ENCODE results near the gene CREB1. TPM values are rescaled to one million over a fixed set of nuclear protein-coding genes. Genes with fewer than 3 reads are reported as not detected.

Gene CREB1
- total RNA-seq, 2 donors from 2014 or later = 84.2 to 97.5 TPM

DNA sequence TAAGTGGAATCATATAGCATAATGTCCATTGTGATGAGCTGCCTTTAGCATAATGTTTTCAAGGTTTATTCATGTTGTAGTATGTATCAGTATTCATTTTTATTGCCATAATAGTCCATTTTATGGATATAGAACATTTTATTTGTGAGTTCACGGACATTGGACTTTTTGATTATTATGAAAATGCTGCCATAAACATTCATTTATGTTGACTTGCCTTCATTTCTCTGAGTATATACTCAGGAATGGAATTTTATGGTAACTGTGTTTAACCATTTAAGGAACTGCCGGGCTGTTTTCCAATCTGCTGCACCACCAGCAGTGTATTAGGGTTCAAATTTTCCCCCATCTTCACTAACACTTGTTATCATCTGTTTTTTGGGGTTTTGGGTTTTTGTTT, 12.2 kb downstream of the CREB1 start:
- H3K4me1 Mint-ChIP-seq = peaks cover 50% of the 10 kb centered on the region
- no peak overlapping the region for H3K4me3 Mint-ChIP-seq
- H3K9me3 Mint-ChIP-seq = no peaks in the 10 kb centered on the region
- ATAC-seq (replicated peaks) = no peak
- peaks cover 80% of the 10 kb centered on the region for H3K36me3 Mint-ChIP-seq (ENCODE audit: low read depth)
- H3K27me3 Mint-ChIP-seq = no peaks in the 10 kb centered on the region
- H3K27ac Mint-ChIP-seq = no peak overlapping the region

DNA sequence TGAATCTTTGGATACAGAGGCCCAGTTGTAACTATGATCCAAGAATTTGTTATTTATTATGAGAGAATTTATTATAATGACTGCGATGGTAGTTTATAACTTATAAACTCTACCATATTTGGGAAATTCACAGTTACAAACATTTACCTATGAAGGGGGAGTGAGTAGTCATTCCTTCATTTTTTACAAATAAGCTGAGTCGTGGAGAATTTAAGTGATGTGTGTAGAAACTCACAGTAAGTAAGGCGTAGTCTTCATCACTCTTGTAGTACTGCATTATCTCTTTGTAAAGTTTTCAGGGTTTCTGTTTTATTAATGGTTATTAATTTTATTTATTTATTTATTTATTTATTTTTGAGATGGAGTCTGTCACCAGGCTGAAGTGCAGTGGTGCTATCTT, 13.5 kb downstream of the CREB1 start:
- Mint-ChIP-seq H3K4me1 (peaks cover 45% of the 10 kb centered on the region), H3K27me3 (no peaks in the 10 kb centered on the region), H3K4me3 (no peak overlapping the region), H3K27ac (no peak overlapping the region), H3K9me3 (no peaks in the 10 kb centered on the region), H3K36me3 (ENCODE audit: low read depth) (peaks cover 72% of the 10 kb centered on the region)
- no peak for ATAC-seq (replicated peaks)

DNA sequence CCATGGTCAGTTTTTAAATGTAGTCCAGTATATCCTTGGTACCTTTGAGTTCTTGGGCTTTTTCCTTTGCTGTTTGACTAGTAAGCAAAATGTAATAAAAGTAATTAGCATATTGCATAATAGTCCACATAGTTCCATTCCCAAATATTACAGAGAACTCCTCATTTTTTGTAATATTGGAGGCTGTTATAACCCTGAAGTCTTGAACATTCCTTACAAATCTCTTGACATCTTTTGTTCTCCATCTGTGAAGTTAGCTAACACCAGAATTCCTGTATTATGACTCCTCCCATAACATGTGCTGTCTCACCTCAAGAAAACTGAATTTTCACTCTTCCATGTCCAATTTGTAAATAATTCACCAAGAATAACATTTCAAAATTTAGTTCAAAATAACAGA, 17.1 kb downstream of the CREB1 start:
- no peaks in the 10 kb centered on the region for H3K27me3 Mint-ChIP-seq
- peaks cover 65% of the 10 kb centered on the region for H3K36me3 Mint-ChIP-seq (ENCODE audit: low read depth)
- ATAC-seq (replicated peaks) = no peak
- peak overlapping the region; percentile 72 for H3K27ac Mint-ChIP-seq
- H3K4me3 Mint-ChIP-seq = peak overlapping the region; percentile 19
- H3K4me1 Mint-ChIP-seq = peaks cover 38% of the 10 kb centered on the region
- H3K9me3 Mint-ChIP-seq = no peaks in the 10 kb centered on the region

DNA sequence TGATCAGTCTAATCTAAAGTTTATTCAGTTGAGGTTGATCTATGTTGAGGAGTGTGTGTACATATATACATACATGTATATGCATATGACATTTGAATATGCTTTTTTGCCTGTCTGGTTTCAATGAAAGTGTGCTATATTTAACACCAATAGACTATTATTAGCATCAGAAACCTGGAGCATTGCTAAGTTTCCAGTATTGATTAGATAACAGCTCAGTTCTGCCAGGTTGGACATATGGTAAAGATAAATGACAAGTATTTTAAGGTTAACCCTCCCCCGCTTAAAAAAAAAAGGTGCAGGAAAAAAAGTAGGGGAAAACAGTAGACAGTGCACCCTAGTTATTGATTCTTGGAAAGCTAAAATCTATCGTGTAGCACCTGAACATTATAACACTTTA, 19.4 kb downstream of the CREB1 start:
- H3K27me3 Mint-ChIP-seq = no peaks in the 10 kb centered on the region
- H3K27ac Mint-ChIP-seq = peak overlapping the region; percentile 53
- ATAC-seq (replicated peaks) = no peak
- peaks cover 29% of the 10 kb centered on the region for H3K4me1 Mint-ChIP-seq
- no peaks in the 10 kb centered on the region for H3K9me3 Mint-ChIP-seq
- no peak overlapping the region for H3K4me3 Mint-ChIP-seq
- H3K36me3 Mint-ChIP-seq (ENCODE audit: low read depth) = peaks cover 52% of the 10 kb centered on the region

DNA sequence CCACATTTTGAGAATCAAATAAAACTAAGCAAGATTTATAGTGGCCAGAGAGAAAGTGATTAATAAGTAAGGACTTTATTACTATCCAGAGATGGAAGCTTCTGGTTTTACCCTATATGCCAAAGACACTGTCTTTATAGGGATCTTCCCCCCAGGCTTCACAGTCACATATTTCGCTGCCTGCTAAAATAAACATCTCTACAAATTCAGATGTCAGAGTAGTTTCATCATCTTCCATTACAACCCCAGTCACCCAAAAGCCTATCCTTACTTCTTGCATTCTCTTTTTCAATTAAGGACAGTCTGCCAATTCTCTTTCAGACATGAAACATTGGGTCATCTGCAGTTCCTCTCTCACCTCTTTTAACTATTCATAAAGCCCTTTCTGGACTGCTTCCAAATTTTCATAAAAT, 28.3 kb downstream of the CREB1 start:
- Mint-ChIP-seq H3K36me3 (ENCODE audit: low read depth) (peaks cover 84% of the 10 kb centered on the region), H3K27me3 (no peaks in the 10 kb centered on the region), H3K4me3 (no peak overlapping the region), H3K27ac (peak overlapping the region; percentile 6), H3K4me1 (peaks cover 25% of the 10 kb centered on the region), H3K9me3 (no peaks in the 10 kb centered on the region)
- ATAC-seq (replicated peaks) = no peak

DNA sequence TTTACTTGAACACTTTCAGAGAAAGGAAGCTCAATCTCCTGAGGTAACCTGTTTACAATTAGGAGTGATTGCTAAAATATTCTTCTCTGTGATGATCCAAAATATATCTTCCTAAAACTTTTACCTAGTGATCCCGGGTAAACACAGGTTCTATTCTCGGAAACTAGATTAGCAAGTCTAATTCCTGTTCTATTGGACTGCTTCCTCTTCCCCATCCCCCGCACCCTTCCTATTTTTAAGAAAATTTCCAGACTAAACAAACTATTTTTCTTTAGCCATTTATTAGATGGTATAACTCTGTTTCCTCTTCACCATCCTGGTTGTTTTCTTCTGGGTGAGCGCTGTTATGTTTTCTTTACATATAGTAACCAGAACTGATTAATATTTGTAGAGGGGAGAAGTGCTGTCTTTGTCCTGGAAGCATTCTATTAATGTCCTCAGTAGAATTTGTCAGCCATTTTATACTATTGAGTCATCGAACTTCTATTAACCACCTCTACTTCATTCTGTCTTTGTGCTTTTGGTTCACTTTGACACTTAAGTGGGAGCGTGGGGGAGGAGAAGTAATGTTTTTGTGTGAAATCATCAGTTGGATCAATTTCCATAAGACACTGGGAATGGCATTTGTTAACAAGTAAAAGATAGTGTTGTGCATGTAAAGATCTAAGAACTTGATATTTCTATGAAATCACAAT, 31.8 kb downstream of the CREB1 start:
- ATAC-seq (replicated peaks) = no peak
- H3K36me3 Mint-ChIP-seq (ENCODE audit: low read depth) = peaks cover 96% of the 10 kb centered on the region
- peaks cover 26% of the 10 kb centered on the region for H3K4me1 Mint-ChIP-seq
- no peaks in the 10 kb centered on the region for H3K9me3 Mint-ChIP-seq
- no peaks in the 10 kb centered on the region for H3K27me3 Mint-ChIP-seq
- no peak overlapping the region for H3K4me3 Mint-ChIP-seq
- H3K27ac Mint-ChIP-seq = peak overlapping the region; percentile 49

DNA sequence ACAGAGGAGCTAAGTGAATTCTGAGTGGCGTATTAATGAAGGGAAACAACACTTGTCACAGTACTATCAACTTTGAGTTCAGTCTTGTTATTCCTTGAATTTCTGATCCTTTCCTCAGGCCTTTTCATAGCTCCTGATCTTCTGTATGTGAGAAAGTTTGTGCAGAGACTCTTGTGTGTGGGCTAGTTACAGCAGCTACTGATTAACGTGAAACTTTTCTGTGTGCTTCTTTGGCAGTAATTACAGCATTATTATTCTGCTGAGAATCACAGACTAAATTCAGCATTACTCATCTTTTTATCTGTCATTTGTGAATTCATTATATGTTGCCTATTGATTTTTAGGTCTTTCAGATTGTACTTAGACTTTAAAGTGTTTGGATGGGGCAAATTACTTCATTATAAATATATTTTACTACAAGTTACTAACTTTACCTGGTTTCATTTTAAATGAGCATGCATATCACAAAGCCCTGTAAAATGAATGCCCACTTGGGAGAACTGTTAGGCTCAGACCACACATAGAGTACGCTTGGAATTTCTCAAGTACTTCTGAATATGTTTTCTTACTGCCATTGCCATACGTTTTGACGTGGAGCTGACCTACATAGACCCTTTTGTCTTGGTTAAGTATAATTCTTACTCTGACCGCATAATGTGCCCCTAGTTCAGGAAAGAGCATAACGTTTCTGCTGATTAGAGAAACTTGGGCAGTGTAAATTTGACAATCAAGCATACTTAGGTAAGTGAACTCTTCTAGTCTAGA, 36.2 kb downstream of the CREB1 start:
- Mint-ChIP-seq H3K9me3 (no peaks in the 10 kb centered on the region), H3K4me3 (no peak overlapping the region), H3K27ac (peak overlapping the region; percentile 3), H3K4me1 (peaks cover 13% of the 10 kb centered on the region), H3K36me3 (ENCODE audit: low read depth) (peaks cover 98% of the 10 kb centered on the region), H3K27me3 (no peaks in the 10 kb centered on the region)
- no peak for ATAC-seq (replicated peaks)

DNA sequence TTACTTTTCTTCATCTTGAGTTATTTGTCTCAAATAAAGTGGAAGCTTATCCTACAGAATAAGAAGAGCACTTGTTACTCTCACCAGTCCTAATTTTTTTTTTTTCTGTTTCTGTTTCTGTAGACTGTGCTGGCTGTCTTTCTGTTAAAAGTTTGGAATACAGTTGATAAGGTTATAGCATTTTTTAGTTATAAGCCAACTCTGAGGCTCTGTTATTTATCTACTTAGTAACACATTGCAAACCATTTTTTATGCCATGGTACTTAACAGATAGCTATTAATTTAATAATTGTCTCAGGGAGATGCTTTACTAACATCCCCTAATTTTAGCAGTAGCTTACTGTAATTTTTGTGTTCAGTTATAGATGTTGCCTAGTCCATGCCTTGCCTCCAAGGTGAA, 37.9 kb downstream of the CREB1 start:
- ATAC-seq (replicated peaks) = no peak
- Mint-ChIP-seq H3K4me1 (peaks cover 17% of the 10 kb centered on the region), H3K9me3 (no peaks in the 10 kb centered on the region), H3K36me3 (ENCODE audit: low read depth) (peaks cover 98% of the 10 kb centered on the region), H3K4me3 (no peak overlapping the region), H3K27me3 (no peaks in the 10 kb centered on the region), H3K27ac (no peak overlapping the region)

DNA sequence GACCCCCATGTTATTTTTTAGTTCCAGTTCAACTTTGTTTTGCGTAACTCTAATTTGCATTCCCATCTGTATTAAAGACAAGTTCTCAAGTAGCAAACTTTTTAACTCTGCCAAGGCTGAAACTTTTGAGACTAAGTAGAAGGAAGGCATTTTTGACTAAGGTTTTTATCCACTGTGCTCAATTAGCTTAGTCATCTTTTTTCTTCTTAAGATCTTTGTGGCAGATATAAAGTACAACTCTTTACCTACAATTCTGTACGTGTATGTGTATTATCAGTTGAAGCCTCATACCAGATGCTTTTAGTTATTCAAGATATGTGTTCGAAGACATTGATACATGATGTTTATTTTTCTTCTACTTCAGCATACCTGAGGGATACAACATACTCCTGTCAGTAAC, 41.6 kb downstream of the CREB1 start:
- peak overlapping the region; percentile 55 for H3K27ac Mint-ChIP-seq
- peaks cover 99% of the 10 kb centered on the region for H3K36me3 Mint-ChIP-seq (ENCODE audit: low read depth)
- peaks cover 9% of the 10 kb centered on the region for H3K4me1 Mint-ChIP-seq
- H3K9me3 Mint-ChIP-seq = no peaks in the 10 kb centered on the region
- H3K27me3 Mint-ChIP-seq = no peaks in the 10 kb centered on the region
- no peak for ATAC-seq (replicated peaks)
- no peak overlapping the region for H3K4me3 Mint-ChIP-seq

DNA sequence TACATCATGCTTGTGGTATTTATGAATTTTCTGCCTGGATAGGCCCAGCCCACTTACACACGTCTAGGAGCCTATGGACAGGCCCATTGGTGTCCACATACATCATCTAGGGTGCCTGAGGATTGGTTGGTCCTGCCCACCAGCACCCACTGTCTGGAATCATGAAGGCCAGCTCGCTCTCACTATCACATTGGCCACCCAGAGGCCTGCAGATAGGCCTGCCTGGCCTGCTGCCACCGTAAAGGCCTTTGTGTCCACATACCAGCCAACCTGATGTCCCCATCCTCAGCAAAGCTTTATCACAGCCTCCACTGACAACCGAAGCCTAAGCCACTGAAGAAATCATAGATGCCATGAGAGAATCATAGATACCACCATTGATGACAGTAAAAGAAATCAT, 55.2 kb downstream of the CREB1 start:
- Mint-ChIP-seq H3K36me3 (ENCODE audit: low read depth) (peaks cover 98% of the 10 kb centered on the region), H3K27ac (peak overlapping the region; percentile 9), H3K27me3 (no peaks in the 10 kb centered on the region)

DNA sequence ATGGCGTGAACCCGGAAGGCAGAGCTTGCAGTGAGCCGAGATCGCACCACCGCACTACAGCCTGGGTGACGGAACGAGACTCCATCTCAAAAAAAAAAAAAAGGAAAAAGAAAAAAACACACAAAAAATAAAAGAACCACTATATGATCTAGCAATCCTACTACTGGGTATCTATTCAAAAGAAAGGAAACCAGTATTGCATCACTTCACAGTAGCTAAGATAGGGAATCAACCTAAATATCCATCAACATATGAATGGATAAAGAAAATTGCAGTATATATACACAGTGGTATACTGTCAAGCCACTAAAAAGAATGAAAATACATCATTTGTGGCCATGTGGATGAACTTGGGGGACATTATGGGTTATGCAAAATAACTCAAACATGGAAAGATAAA, 57.5 kb downstream of the CREB1 start:
- Mint-ChIP-seq H3K4me1 (peaks cover 23% of the 10 kb centered on the region), H3K9me3 (no peaks in the 10 kb centered on the region), H3K27me3 (no peaks in the 10 kb centered on the region), H3K36me3 (ENCODE audit: low read depth) (peaks cover 99% of the 10 kb centered on the region), H3K27ac (peak overlapping the region; percentile 76), H3K4me3 (no peak overlapping the region)
- ATAC-seq (replicated peaks) = no peak

More for the DNA sequence above, 55.2 kb downstream of the CREB1 start:
- Mint-ChIP-seq H3K4me3 (no peak overlapping the region), H3K4me1 (peaks cover 27% of the 10 kb centered on the region), H3K9me3 (no peaks in the 10 kb centered on the region)
- no peak for ATAC-seq (replicated peaks)

DNA sequence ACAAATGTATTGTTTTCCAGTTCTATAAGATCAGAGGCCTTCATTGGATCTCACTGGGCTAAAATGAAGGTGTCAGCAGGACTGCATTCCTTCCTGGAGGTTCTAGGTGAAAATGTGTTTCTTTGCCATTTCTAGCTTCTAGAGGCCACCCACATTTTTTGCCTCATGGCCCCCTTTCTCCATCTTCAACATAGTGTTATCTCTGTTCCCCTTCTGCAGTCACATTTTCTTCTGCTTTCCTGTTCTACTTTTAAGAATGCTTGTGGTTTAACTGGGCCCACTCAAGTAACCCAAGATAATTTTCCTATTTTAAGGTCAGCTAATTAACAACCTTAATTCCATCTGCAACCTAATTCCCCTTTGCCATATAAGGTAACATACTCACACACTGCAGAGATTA, 59.4 kb downstream of the CREB1 start:
- H3K27ac Mint-ChIP-seq = peak overlapping the region; percentile 71
- H3K4me3 Mint-ChIP-seq = no peak overlapping the region

DNA sequence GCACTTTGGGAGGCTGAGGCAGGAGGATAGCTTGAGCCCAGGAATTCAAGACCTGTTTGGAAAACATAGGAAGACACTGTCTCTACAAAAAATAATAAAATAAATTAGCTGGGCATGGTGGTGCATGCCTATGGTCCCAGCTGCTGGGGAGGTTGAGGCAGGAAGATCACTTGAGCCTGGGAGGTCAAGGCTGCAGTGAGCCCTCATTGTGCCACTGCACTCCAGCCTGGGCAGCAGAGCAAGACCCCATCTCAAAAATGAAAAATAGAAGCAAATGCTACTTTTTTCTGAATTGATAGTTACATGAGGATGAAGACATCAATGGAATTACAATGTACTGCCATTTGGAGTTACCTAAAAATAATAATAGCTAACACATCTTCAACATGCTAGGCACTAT, 63.5 kb downstream of the CREB1 start:
- H3K36me3 Mint-ChIP-seq (ENCODE audit: low read depth) = peaks cover 100% of the 10 kb centered on the region
- H3K9me3 Mint-ChIP-seq = no peaks in the 10 kb centered on the region
- ATAC-seq (replicated peaks) = no peak
- H3K4me1 Mint-ChIP-seq = peaks cover 11% of the 10 kb centered on the region
- H3K4me3 Mint-ChIP-seq = no peak overlapping the region
- H3K27me3 Mint-ChIP-seq = no peaks in the 10 kb centered on the region
- H3K27ac Mint-ChIP-seq = no peak overlapping the region

More for the DNA sequence above, 59.4 kb downstream of the CREB1 start:
- ATAC-seq (replicated peaks) = no peak
- H3K36me3 Mint-ChIP-seq (ENCODE audit: low read depth) = peaks cover 100% of the 10 kb centered on the region
- no peaks in the 10 kb centered on the region for H3K27me3 Mint-ChIP-seq
- no peaks in the 10 kb centered on the region for H3K9me3 Mint-ChIP-seq
- H3K4me1 Mint-ChIP-seq = peaks cover 23% of the 10 kb centered on the region

DNA sequence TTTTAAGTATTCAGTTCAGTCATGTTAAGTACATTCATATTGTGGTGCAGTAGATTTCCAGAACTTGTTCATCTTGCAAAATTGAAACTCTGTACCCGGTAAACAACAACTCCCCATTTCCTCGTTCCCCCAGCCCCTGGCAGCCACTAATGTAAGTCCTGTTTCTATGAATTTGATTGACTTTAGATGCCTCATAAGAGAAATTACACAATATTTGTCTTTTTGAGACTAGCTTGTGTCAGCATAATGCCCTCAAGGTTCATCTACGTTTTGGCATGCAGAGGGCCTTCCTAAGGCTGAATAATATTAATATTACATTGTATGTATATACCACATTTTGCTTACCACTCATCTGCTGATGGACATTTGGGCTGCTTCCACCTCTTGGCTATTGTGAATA, 64.5 kb downstream of the CREB1 start:
- H3K36me3 Mint-ChIP-seq (ENCODE audit: low read depth) = peaks cover 97% of the 10 kb centered on the region
- H3K4me1 Mint-ChIP-seq = peaks cover 1% of the 10 kb centered on the region
- peak overlapping the region; percentile 71 for H3K27ac Mint-ChIP-seq
- ATAC-seq (replicated peaks) = no peak
- no peaks in the 10 kb centered on the region for H3K27me3 Mint-ChIP-seq
- no peaks in the 10 kb centered on the region for H3K9me3 Mint-ChIP-seq
- no peak overlapping the region for H3K4me3 Mint-ChIP-seq

DNA sequence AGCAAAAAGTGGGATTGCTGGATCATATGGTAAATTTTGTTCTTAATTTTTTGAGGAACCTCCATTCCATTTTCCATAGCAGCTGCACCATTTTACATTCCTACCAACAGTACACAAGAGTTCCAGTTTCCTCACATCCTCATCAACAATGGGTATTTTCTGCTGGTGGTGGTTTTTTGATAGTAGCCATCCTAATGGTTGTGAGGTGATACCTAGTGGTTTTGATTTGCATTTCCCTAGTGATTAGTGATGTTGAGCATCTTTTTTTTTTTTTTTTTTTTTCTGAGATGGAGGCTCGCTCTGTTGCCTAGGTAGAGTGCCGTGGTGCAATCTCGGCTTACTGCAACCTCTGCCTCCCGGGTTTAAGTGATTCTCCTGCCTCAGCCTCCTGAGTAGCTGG, 65.0 kb downstream of the CREB1 start:
- Mint-ChIP-seq H3K4me3 (no peak overlapping the region), H3K27me3 (no peaks in the 10 kb centered on the region), H3K27ac (peak overlapping the region; percentile 71), H3K9me3 (no peaks in the 10 kb centered on the region), H3K4me1 (no peaks in the 10 kb centered on the region), H3K36me3 (ENCODE audit: low read depth) (peaks cover 97% of the 10 kb centered on the region)
- ATAC-seq (replicated peaks) = no peak
